Measurements from ENCODE around the gene PAK4.
"Not testable (repeated sequence)": the region's sequence is repeated elsewhere in the genome, so short reads cannot be mapped to it uniquely, and the experiment has no call there.

PAK4 gene

GRCh38 chr19:39125554-39126311, at the start of gene PAK4:
Gene PAK4, plus strand, starts transcription at chr19:39125786. Its CDS starts 43,768 bp downstream, at chr19:39169554.
- peak; percentile 97 for DNase-seq

DNA sequence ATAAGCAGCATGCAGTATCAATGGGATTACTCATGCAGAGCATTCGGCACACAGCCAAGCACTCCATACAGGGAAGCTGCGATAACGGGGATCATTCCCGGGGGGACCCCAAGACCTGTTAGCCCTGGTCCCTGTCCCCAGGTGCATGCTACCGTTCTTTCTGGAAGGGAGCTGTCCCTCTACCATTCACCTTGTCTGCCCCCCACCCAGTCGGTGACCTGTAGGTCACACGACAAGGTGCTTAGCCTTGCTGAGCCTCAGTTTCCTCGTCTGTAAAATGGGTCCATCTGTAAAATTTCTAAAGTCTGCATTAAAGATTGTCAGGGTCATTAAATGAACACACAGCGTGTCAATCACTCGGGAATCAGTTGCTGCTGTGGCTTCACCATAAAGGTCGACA, 48.3 kb upstream of the PAK4 start:
- no peak for DNase-seq

DNA sequence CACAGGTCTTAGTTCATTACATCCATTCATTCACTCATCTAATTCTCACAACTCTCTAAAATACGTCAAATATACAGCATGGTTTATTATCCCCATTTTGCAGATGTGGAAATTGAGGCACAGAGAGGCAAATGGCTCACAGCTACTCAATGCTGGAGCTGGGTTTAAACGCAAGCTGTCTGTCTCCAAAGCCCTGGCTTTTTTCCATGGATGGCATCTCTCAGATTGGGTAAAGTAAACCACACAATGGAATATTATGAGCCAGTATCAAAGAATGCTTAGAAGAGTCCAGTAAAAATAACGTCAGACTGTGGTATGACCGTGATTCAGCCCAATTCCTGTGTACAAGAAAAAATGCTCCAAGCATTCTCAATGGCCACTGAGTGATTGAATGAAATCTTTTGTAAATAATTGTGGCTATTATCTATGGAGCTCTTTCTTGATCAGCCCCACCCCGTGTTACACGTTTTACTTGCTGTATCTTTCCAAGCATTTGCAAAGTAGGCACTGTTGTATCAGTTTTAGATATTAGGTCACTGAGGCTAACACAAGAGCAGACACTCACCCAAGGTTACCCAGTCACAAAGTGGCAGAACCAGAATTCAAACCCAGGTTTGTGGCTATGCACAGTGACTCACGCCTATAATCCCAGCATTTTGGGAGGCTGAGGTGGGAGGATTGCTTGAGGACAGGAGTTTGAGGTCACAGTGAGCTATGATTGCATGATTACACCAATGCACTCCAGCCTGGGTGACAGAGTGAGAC, 47.0 kb upstream of the PAK4 start:
- DNase-seq, result no peak

- no peak for DNase-seq
Observed at GRCh38 chr19:39080431-39080830, 45.2 kb upstream of the PAK4 start.

- DNase-seq, result no peak
Observed at GRCh38 chr19:39082167-39082566, 43.4 kb upstream of the PAK4 start.

- no peak for DNase-seq
Observed at GRCh38 chr19:39082745-39083598, 42.6 kb upstream of the PAK4 start.

DNA sequence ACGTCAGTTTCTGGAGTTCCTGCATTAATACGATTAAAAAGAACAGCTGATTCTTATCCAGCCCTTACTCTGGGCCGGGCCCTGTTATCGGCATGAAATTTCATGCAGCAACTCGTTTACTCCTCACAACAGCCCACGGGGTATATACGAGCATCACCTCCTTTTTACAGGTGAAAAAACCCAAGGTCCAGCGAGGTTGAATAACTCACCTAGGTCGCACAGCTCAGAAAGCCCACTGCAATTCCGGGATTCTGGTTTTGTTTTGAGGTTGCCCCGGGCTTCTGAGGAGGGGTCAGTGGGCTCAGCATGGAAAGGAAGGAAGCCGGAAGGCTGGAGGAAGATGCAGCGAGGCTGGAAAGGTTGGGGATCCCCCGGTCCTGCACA, 42.0 kb upstream of the PAK4 start:
- DNase-seq, result no peak

DNA sequence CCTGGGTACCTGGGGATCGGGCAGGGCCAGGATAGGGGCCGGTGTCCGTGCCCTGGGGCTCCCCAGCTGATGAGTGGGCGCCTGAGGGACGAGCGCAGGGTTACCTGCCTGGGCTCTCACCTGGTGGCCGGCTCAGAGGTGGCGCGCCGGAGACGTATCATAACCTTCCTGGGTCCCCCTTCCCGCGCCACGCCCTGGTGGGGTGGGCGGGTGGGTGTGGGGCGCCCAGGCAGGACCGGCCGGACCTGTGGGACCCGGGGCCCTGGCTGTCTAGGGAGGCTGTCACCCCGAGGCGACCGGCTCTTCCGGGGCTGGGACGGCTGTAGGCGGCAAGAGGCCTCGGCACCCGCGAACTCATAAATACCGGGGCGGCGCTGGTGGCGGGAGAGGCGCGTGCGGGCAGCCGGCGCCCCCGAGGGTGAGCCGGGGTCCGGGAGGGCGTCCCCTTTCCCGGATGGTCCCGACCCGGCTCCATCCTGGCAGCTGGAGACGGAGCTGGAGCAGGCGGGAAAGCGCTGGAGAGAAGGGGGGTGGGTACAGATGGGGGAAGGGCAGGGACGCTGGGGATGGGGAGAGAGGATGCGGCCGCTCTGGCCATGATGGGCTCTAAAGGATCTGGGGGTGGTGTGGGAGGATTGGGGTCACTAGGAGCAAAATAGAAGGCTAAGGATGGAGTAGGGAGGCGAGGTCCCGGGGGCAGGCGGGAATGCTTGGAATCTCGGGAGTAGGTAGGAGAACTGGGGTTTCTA, 41.4 kb upstream of the PAK4 start, which contains the start of gene ACP7:
TSS of gene ACP7 (plus strand) at position 386 of the 749 bp plus-strand sequence. CDS start 902 bp downstream, outside the sequence.
- DNase-seq, result no peak

- no peak for DNase-seq
Observed at GRCh38 chr19:39084732-39085080, 40.9 kb upstream of the PAK4 start.

- DNase-seq, result no peak
Observed at GRCh38 chr19:39085392-39085791, 40.2 kb upstream of the PAK4 start.

DNA sequence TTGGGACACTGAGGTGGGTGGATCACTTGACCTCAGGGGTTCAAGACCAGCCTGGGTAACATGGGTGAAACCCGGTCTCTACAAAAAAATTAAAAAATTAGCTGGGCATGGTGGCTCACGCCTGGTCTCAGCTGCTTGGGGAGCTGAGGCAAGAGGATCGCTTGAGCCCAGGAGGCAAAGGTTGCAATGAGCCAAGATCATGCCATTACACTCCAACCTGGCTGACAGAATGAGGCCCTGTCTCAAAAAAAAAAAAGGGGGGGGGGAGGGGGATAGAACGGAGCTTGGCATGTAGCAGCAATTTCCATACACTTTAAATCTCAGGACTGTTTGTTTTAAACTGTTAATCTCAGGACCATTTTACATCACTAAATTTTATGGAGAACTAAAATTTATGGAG, 39.2 kb upstream of the PAK4 start:
- no peak for DNase-seq

DNA sequence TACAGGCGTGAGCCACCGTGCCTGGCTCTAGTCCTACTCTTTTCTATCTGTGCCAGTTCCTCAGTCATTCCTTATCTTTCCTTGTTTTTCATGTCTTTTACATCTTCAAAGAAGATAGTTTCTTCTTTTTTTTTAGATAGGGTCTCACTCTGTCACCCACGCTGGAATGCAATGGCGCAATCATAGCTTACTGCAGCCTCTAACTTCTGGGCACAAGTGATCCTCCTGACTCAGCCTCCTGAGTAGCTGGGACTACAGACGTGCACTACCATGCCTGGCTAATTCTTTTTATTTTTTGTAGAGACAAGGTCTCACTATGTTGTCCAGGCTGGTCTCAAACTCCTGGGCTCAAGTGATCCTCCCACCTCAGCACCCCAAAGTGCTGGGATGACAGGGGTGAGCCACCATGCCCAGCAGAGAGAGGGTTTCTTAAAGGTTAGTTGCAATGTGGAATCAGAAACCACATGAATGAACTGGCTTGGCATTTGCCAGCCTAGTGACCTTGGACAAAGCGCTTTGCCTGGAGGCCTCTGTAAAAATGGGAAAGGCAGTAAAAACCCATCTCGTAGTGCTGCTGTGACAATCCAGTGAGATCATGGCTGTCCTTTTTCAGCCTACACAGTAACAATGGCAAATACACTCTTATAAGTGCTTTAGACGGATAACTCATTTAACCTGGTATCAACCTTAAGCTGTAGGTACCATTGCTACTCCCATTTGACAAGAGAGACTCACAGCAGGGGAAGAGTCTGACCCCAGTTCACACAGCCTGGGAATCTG, 37.5 kb upstream of the PAK4 start:
- DNase-seq, result no peak

- not testable (repeated sequence) for DNase-seq
Observed at GRCh38 chr19:39090016-39090415, 35.6 kb upstream of the PAK4 start.

- DNase-seq, result no peak
Observed at GRCh38 chr19:39090881-39091280, 34.7 kb upstream of the PAK4 start.

DNA sequence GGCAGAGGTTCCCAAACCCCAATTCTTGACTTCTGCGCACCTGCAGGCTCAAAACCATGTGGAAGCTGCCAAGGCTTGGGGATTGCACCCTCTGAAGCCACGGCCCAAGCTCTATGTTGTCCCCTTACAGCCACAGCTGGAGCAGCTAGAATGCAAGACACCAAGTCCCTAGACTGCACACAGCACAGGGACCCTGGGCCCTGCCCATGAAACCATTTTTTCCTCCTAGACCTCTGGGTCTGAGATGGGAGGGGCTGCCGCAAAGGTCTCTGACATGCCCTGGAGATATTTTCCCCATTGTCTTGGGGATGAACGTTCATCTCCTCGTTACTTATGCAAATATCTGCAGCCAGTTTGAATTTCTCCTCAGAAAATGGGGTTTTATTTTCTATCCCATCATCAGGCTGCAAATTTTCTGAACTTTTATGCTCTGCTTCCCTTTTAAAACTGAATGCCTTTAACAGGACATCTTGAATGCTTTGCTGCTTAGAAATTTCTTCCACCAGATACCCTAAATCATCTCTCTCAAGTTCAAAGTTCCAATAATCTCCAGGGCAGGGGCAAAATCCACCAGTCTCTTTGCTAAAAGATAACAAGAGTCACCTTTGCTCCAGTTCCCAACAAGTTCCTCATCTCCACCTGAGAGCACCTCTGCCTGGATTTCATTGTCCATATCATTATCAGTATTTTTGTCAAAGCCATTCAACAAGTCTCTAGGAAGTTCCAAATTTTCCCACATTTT, 29.6 kb upstream of the PAK4 start:
- not testable (repeated sequence) for DNase-seq

- no peak for DNase-seq
Observed at GRCh38 chr19:39097299-39097698, 28.3 kb upstream of the PAK4 start.

- DNase-seq, result no peak
Observed at GRCh38 chr19:39097721-39098120, 27.9 kb upstream of the PAK4 start.

- no peak for DNase-seq
Observed at GRCh38 chr19:39098365-39099269, 27.0 kb upstream of the PAK4 start.

DNA sequence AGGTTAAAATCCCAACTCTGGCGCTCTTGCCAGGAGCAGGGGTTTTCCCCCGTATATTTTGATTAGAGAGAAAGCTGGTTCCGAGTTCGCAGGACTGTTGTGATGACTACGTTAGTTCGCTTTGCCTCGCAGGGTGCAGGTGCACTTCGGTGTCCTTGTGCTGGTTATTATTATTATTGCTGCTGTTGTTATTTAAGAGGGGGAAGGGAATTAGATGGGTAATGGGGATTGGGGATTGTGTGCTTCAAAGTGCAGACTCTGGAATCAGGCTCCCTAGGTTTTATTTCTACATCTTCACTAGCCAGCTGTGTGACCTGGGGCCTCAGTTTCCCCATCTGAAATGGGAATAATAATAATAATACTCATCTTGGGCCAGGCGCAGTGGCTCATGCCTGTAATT, 26.2 kb upstream of the PAK4 start:
- DNase-seq, result no peak
